Measurements from ENCODE around the gene AR.

DNA sequence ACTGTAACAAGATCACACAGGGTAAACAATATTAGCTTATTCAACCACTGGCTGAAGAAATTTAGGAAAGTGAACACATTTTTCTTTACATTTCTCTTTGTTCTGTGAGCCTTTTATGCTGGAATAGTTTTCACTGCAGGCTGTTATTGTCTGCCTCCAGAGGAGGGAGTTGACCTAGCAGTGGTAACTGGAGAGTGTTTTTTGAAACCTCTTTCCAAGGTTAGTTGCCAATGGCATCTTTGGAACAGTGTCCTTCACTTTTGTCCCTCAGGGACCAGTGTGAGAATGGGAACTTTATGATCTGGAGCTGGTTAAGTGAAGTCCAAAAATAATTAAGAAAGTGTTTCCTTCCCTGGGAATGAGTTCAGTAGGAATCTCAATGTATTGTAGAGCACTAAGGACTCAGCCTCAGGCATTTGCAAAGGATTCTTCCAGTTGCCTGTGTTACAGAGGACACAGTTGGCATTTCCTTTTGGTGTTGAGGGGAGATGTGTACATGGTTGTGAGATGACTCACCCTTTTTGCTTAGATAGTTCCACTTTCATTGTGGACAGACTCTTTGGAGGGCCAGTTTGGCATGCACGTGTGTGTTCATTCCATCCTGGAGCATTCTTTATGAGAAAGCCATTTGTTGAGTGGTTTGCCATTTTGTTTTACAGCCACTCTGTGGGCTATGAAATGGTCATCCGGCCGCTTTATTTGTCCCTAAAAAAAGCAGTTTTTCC, 61.3 kb downstream of the AR start:
- TF ChIP-seq, protein P1, sequence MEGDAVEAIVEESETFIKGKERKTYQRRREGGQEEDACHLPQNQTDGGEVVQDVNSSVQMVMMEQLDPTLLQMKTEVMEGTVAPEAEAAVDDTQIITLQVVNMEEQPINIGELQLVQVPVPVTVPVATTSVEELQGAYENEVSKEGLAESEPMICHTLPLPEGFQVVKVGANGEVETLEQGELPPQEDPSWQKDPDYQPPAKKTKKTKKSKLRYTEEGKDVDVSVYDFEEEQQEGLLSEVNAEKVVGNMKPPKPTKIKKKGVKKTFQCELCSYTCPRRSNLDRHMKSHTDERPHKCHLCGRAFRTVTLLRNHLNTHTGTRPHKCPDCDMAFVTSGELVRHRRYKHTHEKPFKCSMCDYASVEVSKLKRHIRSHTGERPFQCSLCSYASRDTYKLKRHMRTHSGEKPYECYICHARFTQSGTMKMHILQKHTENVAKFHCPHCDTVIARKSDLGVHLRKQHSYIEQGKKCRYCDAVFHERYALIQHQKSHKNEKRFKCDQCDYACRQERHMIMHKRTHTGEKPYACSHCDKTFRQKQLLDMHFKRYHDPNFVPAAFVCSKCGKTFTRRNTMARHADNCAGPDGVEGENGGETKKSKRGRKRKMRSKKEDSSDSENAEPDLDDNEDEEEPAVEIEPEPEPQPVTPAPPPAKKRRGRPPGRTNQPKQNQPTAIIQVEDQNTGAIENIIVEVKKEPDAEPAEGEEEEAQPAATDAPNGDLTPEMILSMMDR (IDR thresholded peaks at IDR 0.05), result no peak
- no peak for TF ChIP-seq EZH2 (IDR thresholded peaks at IDR 0.05; ENCODE audit: borderline replicate concordance, insufficient read depth, low read depth, low read length, poor library complexity, severe bottlenecking)

Data from B cell (primary cell).